ENCODE data around the gene MYBPH. TPM values are rescaled to one million over a fixed set of nuclear protein-coding genes. Genes with fewer than 3 reads are reported as not detected.
A peak's percentile ranks its signal among the peaks of the same experiment; 100 is the strongest.

The MYBPH gene
- polyA plus RNA-seq, 3 donors, result 0.04 to 0.52 (median 0.16) TPM

- Histone ChIP-seq H3K27ac (ENCODE audit: low read depth in 1 of 2, low read length in 2 of 2) (no peak overlapping the region), H2AFZ (ENCODE audit: insufficient read depth, low read depth, low read length, poor library complexity, severe bottlenecking) (no peak overlapping the region), H3K79me2 (ENCODE audit: insufficient read depth, low read length) (no peaks in the 10 kb centered on the region), H3K4me2 (replicated peaks; ENCODE audit: extremely low read depth, low read length, poor library complexity, severe bottlenecking) (no peak overlapping the region), H3K36me3 (replicated peaks in 1 of 2; ENCODE audit: control insufficient read depth in 1 of 2, insufficient read depth in 2 of 2, low read length in 2 of 2) (no peaks in the 10 kb centered on the region), H3K9me3 (replicated peaks in 1 of 2; ENCODE audit: control insufficient read depth in 1 of 2, insufficient read depth in 1 of 2, low read length in 2 of 2) (no peaks in the 10 kb centered on the region), H3K27me3 (ENCODE audit: control insufficient read depth in 2 of 2, insufficient read depth in 2 of 2, low read length in 2 of 2) (peaks cover 16 to 53% of the 10 kb centered on the region in 2 donors), H4K20me1 (ENCODE audit: insufficient read depth, low read length) (no peaks in the 10 kb centered on the region), H3K4me1 (ENCODE audit: control insufficient read depth in 1 of 2, insufficient read depth in 2 of 2, low read length in 2 of 2) (peaks cover 18 to 23% of the 10 kb centered on the region in 2 donors), H3K9ac (ENCODE audit: insufficient read depth, low read length, poor library complexity, severe bottlenecking) (no peak overlapping the region), H3K4me3 (replicated peaks in 1 of 3; ENCODE audit: low read depth in 2 of 3, low read length in 3 of 3) (no peak overlapping the region)
- H3K27ac Mint-ChIP-seq, result no peak overlapping the region
- H3K36me3 Mint-ChIP-seq, result no peaks in the 10 kb centered on the region
- TF ChIP-seq, protein P1, sequence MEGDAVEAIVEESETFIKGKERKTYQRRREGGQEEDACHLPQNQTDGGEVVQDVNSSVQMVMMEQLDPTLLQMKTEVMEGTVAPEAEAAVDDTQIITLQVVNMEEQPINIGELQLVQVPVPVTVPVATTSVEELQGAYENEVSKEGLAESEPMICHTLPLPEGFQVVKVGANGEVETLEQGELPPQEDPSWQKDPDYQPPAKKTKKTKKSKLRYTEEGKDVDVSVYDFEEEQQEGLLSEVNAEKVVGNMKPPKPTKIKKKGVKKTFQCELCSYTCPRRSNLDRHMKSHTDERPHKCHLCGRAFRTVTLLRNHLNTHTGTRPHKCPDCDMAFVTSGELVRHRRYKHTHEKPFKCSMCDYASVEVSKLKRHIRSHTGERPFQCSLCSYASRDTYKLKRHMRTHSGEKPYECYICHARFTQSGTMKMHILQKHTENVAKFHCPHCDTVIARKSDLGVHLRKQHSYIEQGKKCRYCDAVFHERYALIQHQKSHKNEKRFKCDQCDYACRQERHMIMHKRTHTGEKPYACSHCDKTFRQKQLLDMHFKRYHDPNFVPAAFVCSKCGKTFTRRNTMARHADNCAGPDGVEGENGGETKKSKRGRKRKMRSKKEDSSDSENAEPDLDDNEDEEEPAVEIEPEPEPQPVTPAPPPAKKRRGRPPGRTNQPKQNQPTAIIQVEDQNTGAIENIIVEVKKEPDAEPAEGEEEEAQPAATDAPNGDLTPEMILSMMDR (IDR thresholded peaks at IDR 0.05), result no peak
- H3K4me3 Mint-ChIP-seq, result peak overlapping the region in 1 of 2 donors; percentile 61
- intact Hi-C loops (cut with micrococcal nuclease), result no loop called here
- peaks cover 23% of the 10 kb centered on the region for H3K4me1 Mint-ChIP-seq
- 100% methylated on average over 3 of the region's 4 CpGs for WGBS (ENCODE audit: insufficient coverage)
- no peak for DNase-seq
- peaks cover 20 to 39% (median 30%) of the 10 kb centered on the region in 3 donors for H3K27me3 Mint-ChIP-seq (ENCODE audit: low read depth in 3 of 3)
- peaks cover 0 to 2% (median 0%) of the 10 kb centered on the region in 7 donors for H3K9me3 Mint-ChIP-seq
These were observed 38.3 kb downstream of the MYBPH start for GRCh38 chr1:203137324-203137723.

DNA sequence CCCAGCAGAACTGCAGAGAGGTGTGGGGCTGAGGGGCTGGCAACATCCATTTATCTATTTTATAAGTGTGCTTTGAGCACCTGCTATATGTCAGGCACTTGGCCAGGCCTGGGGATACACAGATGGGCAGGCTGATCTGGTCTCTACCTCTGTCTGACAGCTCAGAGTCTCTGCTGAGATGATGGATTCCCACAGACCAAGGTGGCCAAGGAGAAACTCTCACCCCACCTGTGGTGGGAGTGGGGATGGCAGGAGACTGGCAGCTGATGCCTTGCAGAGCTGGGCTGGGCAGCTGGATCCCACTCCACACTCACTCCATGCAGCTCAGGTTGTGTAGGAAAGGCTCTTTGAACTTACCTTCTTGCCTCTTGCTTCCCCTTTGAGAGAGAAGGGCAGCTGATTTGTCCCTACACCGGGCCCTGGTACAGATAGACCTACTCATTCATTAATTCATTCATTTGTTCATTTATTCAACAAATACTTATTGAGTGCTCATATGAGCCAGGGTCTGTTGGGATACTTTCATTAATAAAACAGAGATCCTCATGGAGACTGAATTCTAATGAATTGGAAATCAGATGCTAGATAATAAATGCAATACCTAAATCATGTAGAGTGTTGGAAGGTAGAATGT is 39.1 kb downstream of the MYBPH start:
- Histone ChIP-seq H3K27ac (ENCODE audit: low read depth in 1 of 2, low read length in 2 of 2) (no peak overlapping the region), H4K20me1 (ENCODE audit: insufficient read depth, low read length) (no peaks in the 10 kb centered on the region), H3K27me3 (ENCODE audit: control insufficient read depth in 2 of 2, insufficient read depth in 2 of 2, low read length in 2 of 2) (peaks cover 16 to 60% of the 10 kb centered on the region in 2 donors), H2AFZ (ENCODE audit: insufficient read depth, low read depth, low read length, poor library complexity, severe bottlenecking) (no peak overlapping the region), H3K4me1 (ENCODE audit: control insufficient read depth in 1 of 2, insufficient read depth in 2 of 2, low read length in 2 of 2) (peaks cover 18 to 23% of the 10 kb centered on the region in 2 donors), H3K79me2 (ENCODE audit: insufficient read depth, low read length) (no peaks in the 10 kb centered on the region), H3K9me3 (replicated peaks in 1 of 2; ENCODE audit: control insufficient read depth in 1 of 2, insufficient read depth in 1 of 2, low read length in 2 of 2) (no peaks in the 10 kb centered on the region), H3K4me2 (replicated peaks; ENCODE audit: extremely low read depth, low read length, poor library complexity, severe bottlenecking) (no peak overlapping the region), H3K9ac (ENCODE audit: insufficient read depth, low read length, poor library complexity, severe bottlenecking) (no peak overlapping the region), H3K36me3 (replicated peaks in 1 of 2; ENCODE audit: control insufficient read depth in 1 of 2, insufficient read depth in 2 of 2, low read length in 2 of 2) (no peaks in the 10 kb centered on the region), H3K4me3 (replicated peaks in 1 of 3; ENCODE audit: low read depth in 2 of 3, low read length in 3 of 3) (no peak overlapping the region)
- no peak for DNase-seq
- H3K4me3 Mint-ChIP-seq, result peak overlapping the region in 1 of 2 donors; percentile 61
- H3K27ac Mint-ChIP-seq, result peak overlapping the region in 1 of 7 donors; percentile 11
- peaks cover 24 to 45% (median 34%) of the 10 kb centered on the region in 3 donors for H3K27me3 Mint-ChIP-seq (ENCODE audit: low read depth in 3 of 3)
- peaks cover 0 to 2% (median 0%) of the 10 kb centered on the region in 7 donors for H3K9me3 Mint-ChIP-seq
- TF ChIP-seq, protein P1 (IDR thresholded peaks at IDR 0.05), result no peak
- no peaks in the 10 kb centered on the region for H3K36me3 Mint-ChIP-seq
- intact Hi-C loops (cut with micrococcal nuclease), result no loop called here
- no CpG with 5 or more reads among the region's 1 CpG for WGBS (ENCODE audit: insufficient coverage)
- peaks cover 23% of the 10 kb centered on the region for H3K4me1 Mint-ChIP-seq
